Neuronal stem cell (in vitro differentiated cells): ENCODE data around the gene CACNB2.

Source experiments
- DNase-seq: peaks from one replicate; pipeline ENCODE4 v3.0.0-alpha.2; 2013; ENCODE audit warnings: low spot score
- H2AFZ ChIP-seq: one replicate; pipeline ENCODE4 v1.6.1; 2013; ENCODE audit warnings: mild to moderate bottlenecking, low read length, inconsistent platforms
- H2AK5ac ChIP-seq: 2 replicates; pipeline ENCODE4 v1.6.1; 2013; ENCODE audit warnings: low read depth, mild to moderate bottlenecking, inconsistent platforms, low read length, moderate library complexity, mixed read lengths
- H2BK120ac ChIP-seq: 2 replicates; pipeline ENCODE4 v1.6.1; 2013; ENCODE audit warnings: low read depth, mild to moderate bottlenecking, inconsistent platforms, low read length, moderate library complexity, mixed read lengths
- H2BK12ac ChIP-seq: one replicate; pipeline ENCODE4 v1.6.1; 2013; ENCODE audit warnings: low read length, inconsistent platforms
- H2BK15ac ChIP-seq: 2 replicates; pipeline ENCODE4 v1.6.1; 2013; ENCODE audit warnings: mild to moderate bottlenecking, low read length, inconsistent platforms, mixed read lengths
- H2BK5ac ChIP-seq: one replicate; pipeline ENCODE4 v1.6.1; 2013; ENCODE audit warnings: inconsistent platforms, mild to moderate bottlenecking, low read length, moderate library complexity
- H3K14ac ChIP-seq: one replicate; pipeline ENCODE4 v1.6.1; 2013; ENCODE audit warnings: low read length, inconsistent platforms
- H3K18ac ChIP-seq: 2 replicates; pipeline ENCODE4 v1.6.1; 2013; ENCODE audit warnings: low read length, inconsistent platforms
- H3K23ac ChIP-seq: 2 replicates; pipeline ENCODE4 v1.6.1; 2013; ENCODE audit warnings: low read depth, mild to moderate bottlenecking, mixed read lengths, low read length, inconsistent platforms; ENCODE audit not compliant: poor library complexity
- H3K27ac ChIP-seq: replicated peaks from 3 replicates; pipeline ENCODE4 v1.5.1; 2013; ENCODE audit warnings: low read length, inconsistent platforms
- H3K27me3 ChIP-seq, 3 experiments: 2 replicates each; pipeline ENCODE4 v1.6.1; 2013; ENCODE audit warnings: low read length in 3 of 3, mild to moderate bottlenecking in 2 of 3, inconsistent platforms in 1 of 3, low read depth in 1 of 3, mixed read lengths in 1 of 3, moderate library complexity in 1 of 3; ENCODE audit not compliant: control insufficient read depth in 3 of 3, insufficient read depth in 3 of 3
- H3K36me3 ChIP-seq, 2 donors: replicated peaks in 1 of 2; 2 replicates each; pipeline ENCODE4 v1.6.1; 2013; ENCODE audit warnings: low read length in 2 of 2; ENCODE audit not compliant: control insufficient read depth in 2 of 2, insufficient read depth in 2 of 2
- H3K4ac ChIP-seq: 2 replicates; pipeline ENCODE4 v1.6.1; 2013; ENCODE audit warnings: inconsistent platforms, mild to moderate bottlenecking, low read length, moderate library complexity
- H3K4me1 ChIP-seq, 2 donors: 1 replicate in 1 of 2; 2 replicates in 1 of 2; pipeline ENCODE4 v1.6.1; 2013; ENCODE audit warnings: low read length in 2 of 2, low read depth in 1 of 2; ENCODE audit not compliant: control insufficient read depth in 2 of 2, insufficient read depth in 1 of 2
- H3K4me2 ChIP-seq: one replicate; pipeline ENCODE4 v1.6.1; 2013; ENCODE audit warnings: mild to moderate bottlenecking, low read length, inconsistent platforms; ENCODE audit not compliant: insufficient read depth, poor library complexity, severe bottlenecking
- H3K4me3 ChIP-seq, 2 donors: 2 replicates each; pipeline ENCODE4 v1.5.1; 2013; ENCODE audit warnings: low read length in 2 of 2, mild to moderate bottlenecking in 2 of 2, inconsistent platforms in 1 of 2, moderate library complexity in 1 of 2
- H3K79me1 ChIP-seq: one replicate; pipeline ENCODE4 v1.6.1; 2013; ENCODE audit warnings: low read depth, mild to moderate bottlenecking, inconsistent platforms, low read length, moderate library complexity
- H3K9ac ChIP-seq: one replicate; pipeline ENCODE4 v1.6.1; 2013; ENCODE audit warnings: mild to moderate bottlenecking, low read depth, low read length, inconsistent platforms; ENCODE audit not compliant: poor library complexity
- H3K9me3 ChIP-seq, 2 donors: replicated peaks in 1 of 2; 2 replicates each; pipeline versions ENCODE3 to v1.6.1; 2013; ENCODE audit warnings: low read length in 2 of 2, mild to moderate bottlenecking in 2 of 2, inconsistent platforms in 1 of 2, low read depth in 1 of 2, mixed read lengths in 1 of 2, moderate library complexity in 1 of 2; ENCODE audit not compliant: control insufficient read depth in 2 of 2, insufficient read depth in 1 of 2
- H4K8ac ChIP-seq: one replicate; pipeline ENCODE4 v1.6.1; 2013; ENCODE audit warnings: low read depth, mild to moderate bottlenecking, inconsistent platforms, low read length, moderate library complexity
- H4K91ac ChIP-seq: one replicate; pipeline ENCODE4 v1.6.1; 2013; ENCODE audit warnings: low read length, low read depth, mild to moderate bottlenecking, inconsistent platforms; ENCODE audit not compliant: poor library complexity
- WGBS, 2 donors: extraction: QIAGEN DNeasy Blood & Tissue Kit; methylation state at CpG; one replicate each; pipeline ENCODE4 v1.1.7; 2013; ENCODE audit warnings: missing lambda C conversion rate in 2 of 2, mixed read lengths in 1 of 2; ENCODE audit not compliant: insufficient read length in 2 of 2, insufficient replicate concordance in 1 of 2; ENCODE audit errors: extremely low coverage in 2 of 2; 5-methylcytosine and 5-hydroxymethylcytosine counted together

Gene CACNB2

GRCh38 chr10:18230794-18231193 is 90.6 kb downstream of the CACNB2 start:
- Histone ChIP-seq H4K91ac (no peak overlapping the region), H3K36me3 (no peaks in the 10 kb centered on the region), H4K8ac (no peak overlapping the region), H2BK5ac (no peak overlapping the region), H3K4ac (no peak overlapping the region), H3K27me3 (no peaks in the 10 kb centered on the region), H3K9me3 (no peaks in the 10 kb centered on the region), H3K18ac (no peak overlapping the region), H3K14ac (no peak overlapping the region), H2AK5ac (no peak overlapping the region), H2AFZ (no peak overlapping the region), H3K4me3 (no peak overlapping the region), H3K4me2 (no peak overlapping the region), H2BK120ac (no peak overlapping the region), H3K23ac (no peak overlapping the region), H3K9ac (no peak overlapping the region), H2BK15ac (no peak overlapping the region), H3K4me1 (peaks cover 0 to 5% of the 10 kb centered on the region in 2 donors), H3K27ac (no peak overlapping the region), H3K79me1 (no peaks in the 10 kb centered on the region), H2BK12ac (no peak overlapping the region)
- no CpG with 5 or more reads among the region's 2 CpGs for WGBS, 2 donors
- DNase-seq: no peak

DNA sequence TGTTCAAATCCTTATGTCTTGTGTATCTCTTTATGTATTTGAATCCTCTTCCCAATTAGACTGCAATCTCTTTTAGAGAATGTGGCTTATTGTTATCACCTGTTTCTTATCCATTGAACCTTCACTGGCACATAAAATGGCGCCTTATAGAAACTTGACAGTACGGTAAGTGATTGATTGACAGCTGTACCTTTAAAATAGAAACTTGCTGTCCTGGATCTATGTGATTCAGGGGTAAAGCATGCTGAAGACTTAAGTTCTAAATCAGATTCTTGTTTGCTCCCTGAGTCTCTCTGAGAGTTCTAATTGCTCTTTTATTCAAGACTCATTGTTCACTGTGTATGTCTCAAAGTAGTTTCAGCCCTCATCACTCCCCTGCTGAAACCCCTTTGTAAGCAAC is 91.3 kb downstream of the CACNB2 start:
- WGBS, 2 donors: no CpG with 5 or more reads among the region's 2 CpGs
- Histone ChIP-seq H3K4ac (no peak overlapping the region), H2BK120ac (no peak overlapping the region)

GRCh38 chr10:18233775-18234174 is 93.6 kb downstream of the CACNB2 start:
- Histone ChIP-seq H3K27me3 (no peaks in the 10 kb centered on the region), H2AK5ac (no peak overlapping the region), H4K91ac (no peak overlapping the region), H2BK5ac (no peak overlapping the region), H2AFZ (no peak overlapping the region), H3K4ac (no peak overlapping the region), H3K36me3 (no peaks in the 10 kb centered on the region), H3K9me3 (no peaks in the 10 kb centered on the region), H3K27ac (no peak overlapping the region), H3K4me3 (no peak overlapping the region), H2BK12ac (no peak overlapping the region), H3K18ac (no peak overlapping the region), H3K14ac (no peak overlapping the region), H4K8ac (no peak overlapping the region), H3K23ac (no peak overlapping the region), H3K4me1 (peaks cover 0 to 5% of the 10 kb centered on the region in 2 donors), H2BK15ac (no peak overlapping the region), H3K79me1 (no peaks in the 10 kb centered on the region), H3K4me2 (no peak overlapping the region), H2BK120ac (no peak overlapping the region), H3K9ac (no peak overlapping the region)
- DNase-seq: no peak
- no CpG with 5 or more reads among the region's 8 CpGs for WGBS, 2 donors

More for the DNA sequence above, 91.3 kb downstream of the CACNB2 start:
- no peak overlapping the region for H2BK15ac ChIP-seq
- H3K27me3 ChIP-seq: no peaks in the 10 kb centered on the region
- H2BK12ac ChIP-seq: no peak overlapping the region
- H2AK5ac ChIP-seq: no peak overlapping the region
- no peak overlapping the region for H3K4me3 ChIP-seq
- no peak overlapping the region for H3K18ac ChIP-seq
- no peaks in the 10 kb centered on the region for H3K79me1 ChIP-seq
- H2AFZ ChIP-seq: no peak overlapping the region
- H4K91ac ChIP-seq: no peak overlapping the region
- H3K23ac ChIP-seq: no peak overlapping the region
- no peak overlapping the region for H2BK5ac ChIP-seq
- no peak overlapping the region for H4K8ac ChIP-seq
- H3K4me1 ChIP-seq: peaks cover 0 to 5% of the 10 kb centered on the region in 2 donors
- no peaks in the 10 kb centered on the region for H3K36me3 ChIP-seq
- H3K9ac ChIP-seq: no peak overlapping the region
- DNase-seq: no peak
- no peaks in the 10 kb centered on the region for H3K9me3 ChIP-seq
- H3K4me2 ChIP-seq: no peak overlapping the region
- no peak overlapping the region for H3K14ac ChIP-seq
- H3K27ac ChIP-seq: no peak overlapping the region

DNA sequence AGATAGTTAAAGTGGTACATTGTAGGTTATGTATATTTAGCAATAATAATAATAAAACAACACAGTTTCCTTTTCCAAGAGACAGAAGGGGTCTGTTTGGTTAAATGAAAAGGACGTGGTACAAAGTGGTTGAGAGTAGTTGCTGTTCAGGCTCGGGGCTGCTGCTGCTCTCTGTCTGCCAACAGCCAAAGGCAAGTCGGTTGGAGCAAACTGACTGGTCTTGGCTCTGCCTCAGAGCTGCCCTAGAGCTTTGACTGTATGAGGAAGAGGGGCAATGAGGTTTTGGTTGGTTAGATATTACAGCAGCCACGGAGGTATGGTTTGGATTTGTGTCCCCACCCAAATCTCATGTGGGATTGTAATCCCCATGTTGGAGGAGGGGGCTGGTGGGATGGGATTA is 95.3 kb downstream of the CACNB2 start:
- Histone ChIP-seq H3K9ac (no peak overlapping the region), H3K18ac (no peak overlapping the region), H2BK12ac (no peak overlapping the region), H3K36me3 (no peaks in the 10 kb centered on the region), H3K23ac (no peak overlapping the region), H2AK5ac (no peak overlapping the region), H2BK15ac (no peak overlapping the region), H2BK5ac (no peak overlapping the region), H3K27ac (no peak overlapping the region), H2BK120ac (no peak overlapping the region), H4K8ac (no peak overlapping the region), H3K9me3 (no peaks in the 10 kb centered on the region), H3K79me1 (no peaks in the 10 kb centered on the region), H3K14ac (no peak overlapping the region), H3K4me1 (peaks cover 0 to 5% of the 10 kb centered on the region in 2 donors), H3K4me2 (no peak overlapping the region), H3K27me3 (no peaks in the 10 kb centered on the region), H2AFZ (no peak overlapping the region), H4K91ac (no peak overlapping the region), H3K4ac (no peak overlapping the region), H3K4me3 (no peak overlapping the region)
- WGBS, 2 donors: no CpG with 5 or more reads among the region's 4 CpGs
- no peak for DNase-seq
